Dermis blood vessel endothelial cell (primary cell): ENCODE data around the gene CAPN12. TPM values are rescaled to one million over a fixed set of nuclear protein-coding genes. Genes with fewer than 3 reads are reported as not detected.
"Not testable (repeated sequence)": the region's sequence is repeated elsewhere in the genome, so short reads cannot be mapped to it uniquely, and the experiment has no call there.

ENCODE experiments used
- DNase-seq: peaks from one replicate; pipeline ENCODE4 v3.0.0; 2010
- total RNA-seq: library from RNA; depleted of rRNA; stranded (reverse); fragments of >200 nt; gene quantifications from 2 replicates; pipeline ENCODE4 v1.2.3, GENCODE V29; 2014

CAPN12 gene
- total RNA-seq, 1 donor from 2014 or later, result not detected

GRCh38 chr19:38770228-38770948 is 26.1 kb upstream of the CAPN12 start:
- DNase-seq, result not testable (repeated sequence)

- DNase-seq, result peak; percentile 87
Measured at GRCh38 chr19:38769635-38770211, 25.4 kb upstream of the CAPN12 start.

- DNase-seq, result no peak
Measured at GRCh38 chr19:38766276-38767047, 22.2 kb upstream of the CAPN12 start.

GRCh38 chr19:38765214-38765613 is 20.9 kb upstream of the CAPN12 start:
- no peak for DNase-seq

DNA sequence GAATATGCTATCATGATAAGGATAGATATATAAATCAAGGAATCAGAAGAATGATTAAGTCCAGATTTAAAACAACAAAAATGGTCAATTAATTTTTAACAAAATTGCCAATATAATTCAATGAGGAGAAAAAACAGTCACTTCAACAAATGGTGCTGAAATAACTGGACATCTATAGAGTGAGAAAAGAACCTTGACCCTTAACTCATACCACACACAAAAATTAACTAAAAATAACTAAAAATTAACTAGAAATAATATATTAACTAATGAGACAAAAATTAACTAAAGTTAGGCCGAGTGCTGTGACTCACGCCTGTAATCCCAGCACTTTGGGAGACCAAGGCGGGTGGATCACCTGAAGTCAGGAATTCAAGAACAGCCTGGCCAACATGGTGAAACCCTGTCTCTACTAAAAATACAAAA is 19.5 kb upstream of the CAPN12 start:
- DNase-seq, result no peak

DNA sequence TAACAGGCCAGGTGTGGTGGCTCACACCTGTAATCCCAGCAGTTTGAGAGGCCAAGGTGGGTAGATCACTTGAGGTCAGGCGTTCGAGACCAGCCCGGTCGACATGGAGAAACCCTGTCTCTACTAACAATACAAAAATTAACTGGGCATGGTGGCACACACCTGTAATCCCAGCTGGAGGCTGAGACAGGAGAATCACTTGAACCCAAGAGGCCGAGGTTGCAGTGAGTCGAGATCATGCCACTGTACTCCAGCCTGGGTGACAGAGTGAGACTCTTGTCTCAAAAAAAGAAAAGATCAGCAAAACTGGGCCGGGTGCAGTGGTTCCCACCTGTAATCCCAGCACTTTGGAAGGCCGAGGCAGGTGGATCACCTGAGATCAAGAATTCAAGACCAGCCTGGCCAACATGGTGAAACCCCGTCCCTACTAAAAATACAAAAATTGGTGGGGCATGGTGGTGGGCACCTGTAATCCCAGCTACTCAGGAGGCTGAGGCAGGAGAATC is 17.7 kb upstream of the CAPN12 start:
- DNase-seq, result not testable (repeated sequence)

DNA sequence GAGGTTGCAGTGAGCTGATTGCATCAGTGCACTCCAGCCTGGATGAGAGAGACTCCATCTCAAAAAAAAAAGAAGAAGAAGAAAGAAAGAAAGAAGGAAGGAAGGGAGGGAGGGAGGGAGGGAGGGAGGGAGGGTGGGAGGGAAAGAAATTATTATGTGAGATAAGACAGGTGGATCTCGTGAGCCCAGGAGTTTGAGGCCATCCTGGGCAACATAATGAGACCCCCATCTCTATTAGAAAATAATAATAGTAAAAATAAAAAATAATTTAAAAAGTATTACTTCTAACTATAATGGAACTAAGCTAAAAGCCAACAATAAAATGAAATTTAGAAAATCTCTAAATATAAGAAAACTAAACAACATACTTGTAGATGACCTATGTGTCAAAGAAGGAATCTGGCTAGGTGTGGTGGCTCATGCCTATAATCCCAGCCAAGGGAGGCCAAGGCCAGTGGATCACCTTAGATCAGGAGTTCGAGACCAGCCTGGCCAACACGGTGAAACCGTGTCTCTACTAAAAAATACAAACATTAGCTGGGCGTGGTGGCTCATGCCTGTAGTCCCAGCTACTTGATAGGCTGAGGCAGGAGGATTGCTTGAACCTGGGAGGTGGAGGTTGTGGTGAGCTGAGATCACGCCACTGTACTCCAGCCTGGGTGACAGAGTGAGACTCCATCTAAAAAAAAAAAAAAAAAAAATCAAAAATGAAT is 16.7 kb upstream of the CAPN12 start:
- not testable (repeated sequence) for DNase-seq

DNA sequence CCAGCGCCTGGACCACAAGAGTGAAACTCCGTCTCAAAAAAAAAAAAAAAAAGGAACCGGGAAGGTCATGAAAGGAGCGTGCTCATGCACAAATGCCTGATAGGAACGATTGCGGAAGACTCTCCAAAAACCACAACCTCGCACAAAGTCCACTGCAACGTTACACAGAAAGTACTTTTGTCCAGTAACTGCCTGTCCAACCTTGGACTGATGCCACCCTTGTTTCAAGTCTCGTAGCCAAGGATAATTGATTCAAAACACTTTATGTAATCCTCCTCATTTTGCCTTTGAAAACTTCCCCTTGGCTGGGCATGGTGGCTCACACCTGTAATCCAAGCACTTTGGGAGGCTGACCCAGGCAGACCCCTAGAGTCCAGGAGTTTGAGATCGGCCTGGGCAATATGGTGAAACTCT is 15.3 kb upstream of the CAPN12 start:
- DNase-seq, result no peak

GRCh38 chr19:38754196-38754595 is 9.9 kb upstream of the CAPN12 start:
- DNase-seq, result not testable (repeated sequence)

DNA sequence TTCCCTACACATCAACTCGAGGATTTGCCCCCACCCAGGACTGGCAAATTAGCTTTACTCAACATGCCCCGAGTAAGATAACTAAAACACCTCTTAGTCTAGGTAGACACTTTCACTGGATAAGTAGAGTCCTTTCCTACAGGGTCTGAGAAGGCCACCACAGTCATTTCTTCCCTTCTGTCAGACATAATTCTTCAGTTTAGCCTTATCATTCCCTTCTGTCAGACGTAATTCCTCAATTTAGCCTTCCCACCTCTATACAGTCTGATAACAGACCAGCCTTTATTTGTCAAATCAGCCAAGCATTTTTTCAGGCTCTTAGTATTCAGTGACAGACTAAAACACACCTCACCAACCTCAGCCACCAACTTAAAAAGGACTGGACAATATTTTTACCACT is 9.5 kb upstream of the CAPN12 start:
- not testable (repeated sequence) for DNase-seq

GRCh38 chr19:38745316-38745715 is 1.0 kb upstream of the CAPN12 start:
- no peak for DNase-seq

GRCh38 chr19:38744874-38745273 is 600 bp upstream of the CAPN12 start:
- DNase-seq, result no peak

GRCh38 chr19:38743394-38744297 is 628 bp downstream of the CAPN12 start:
- DNase-seq, result no peak

DNA sequence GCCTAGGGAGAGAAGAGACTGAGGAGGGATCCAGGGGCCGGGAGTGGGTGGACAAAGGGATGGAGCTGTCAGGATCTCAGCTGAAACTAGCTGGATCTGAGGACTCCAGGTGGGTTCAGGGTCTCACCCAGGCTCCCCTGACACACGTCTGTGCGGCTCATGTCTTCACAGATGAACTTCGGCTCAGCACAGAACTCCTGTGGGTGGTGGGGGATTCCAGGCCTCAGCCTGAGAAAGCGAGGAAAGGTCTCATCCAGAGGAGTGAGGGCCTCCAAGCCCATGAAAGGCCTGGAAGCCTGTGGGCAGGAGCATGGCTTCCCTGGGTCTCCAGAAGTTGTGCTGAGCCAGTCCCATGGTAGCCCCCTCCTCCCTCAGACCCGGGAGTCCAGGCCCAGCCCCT is 1.4 kb downstream of the CAPN12 start:
- no peak for DNase-seq

GRCh38 chr19:38742296-38742695 is 2.0 kb downstream of the CAPN12 start:
- no peak for DNase-seq

- DNase-seq, result no peak
Measured at GRCh38 chr19:38741670-38742069, 2.6 kb downstream of the CAPN12 start.

GRCh38 chr19:38740932-38741331 is 3.3 kb downstream of the CAPN12 start:
- no peak for DNase-seq

DNA sequence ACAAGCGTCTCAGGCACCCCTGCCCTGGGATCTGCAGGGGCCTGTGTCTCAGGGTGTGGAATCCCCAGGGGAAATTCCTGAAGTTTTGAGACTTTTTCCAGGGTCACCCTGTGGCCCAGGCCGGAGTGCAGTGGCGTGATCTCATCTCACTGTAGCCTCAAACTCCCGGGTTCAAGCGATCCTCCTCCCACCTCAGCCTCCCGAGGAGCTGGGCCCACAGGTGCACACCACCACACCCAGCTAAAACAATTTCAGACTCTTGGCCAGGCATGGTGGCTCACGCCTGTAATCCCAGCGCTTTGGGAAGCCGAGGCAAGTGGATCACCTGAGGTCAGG is 4.0 kb downstream of the CAPN12 start:
- no peak for DNase-seq

DNA sequence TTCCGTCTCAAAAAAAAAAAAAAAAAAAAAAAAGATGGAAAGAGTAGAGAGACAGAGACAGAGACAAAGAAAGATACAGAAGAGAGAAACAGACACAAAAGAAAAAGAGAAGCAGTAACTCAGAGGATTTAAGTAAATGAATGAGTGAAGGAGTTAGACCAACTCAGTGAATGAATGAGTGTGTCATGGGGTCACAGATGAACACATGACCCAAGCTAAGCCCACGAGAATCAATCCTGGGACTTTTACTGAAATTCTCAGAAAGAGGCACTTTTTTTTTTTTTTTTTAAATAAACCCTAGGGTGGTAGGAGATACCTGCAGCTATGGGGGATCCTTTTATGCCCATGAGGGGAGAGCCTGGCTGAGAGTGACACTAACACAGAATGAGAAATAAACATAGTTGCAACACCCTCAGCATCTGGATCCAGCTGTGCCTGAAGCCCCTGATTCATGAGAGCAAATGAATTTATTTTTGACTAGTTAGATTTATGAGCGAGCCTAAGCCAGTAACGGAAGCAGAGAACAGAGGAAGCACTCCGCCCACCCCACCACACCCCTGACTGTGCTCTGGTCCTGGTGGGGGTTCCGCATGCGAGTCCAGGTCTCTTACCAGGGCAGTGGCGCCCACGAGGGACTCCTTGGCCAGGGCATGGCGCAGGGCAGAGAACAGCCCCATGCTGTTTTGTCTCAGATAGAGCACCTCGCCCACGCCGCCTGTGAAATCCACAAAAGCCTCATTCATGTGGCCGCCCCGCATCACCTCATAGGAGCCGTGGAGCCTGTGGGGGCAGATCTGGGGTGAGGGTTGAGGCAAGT is 4.6 kb downstream of the CAPN12 start:
- no peak for DNase-seq

DNA sequence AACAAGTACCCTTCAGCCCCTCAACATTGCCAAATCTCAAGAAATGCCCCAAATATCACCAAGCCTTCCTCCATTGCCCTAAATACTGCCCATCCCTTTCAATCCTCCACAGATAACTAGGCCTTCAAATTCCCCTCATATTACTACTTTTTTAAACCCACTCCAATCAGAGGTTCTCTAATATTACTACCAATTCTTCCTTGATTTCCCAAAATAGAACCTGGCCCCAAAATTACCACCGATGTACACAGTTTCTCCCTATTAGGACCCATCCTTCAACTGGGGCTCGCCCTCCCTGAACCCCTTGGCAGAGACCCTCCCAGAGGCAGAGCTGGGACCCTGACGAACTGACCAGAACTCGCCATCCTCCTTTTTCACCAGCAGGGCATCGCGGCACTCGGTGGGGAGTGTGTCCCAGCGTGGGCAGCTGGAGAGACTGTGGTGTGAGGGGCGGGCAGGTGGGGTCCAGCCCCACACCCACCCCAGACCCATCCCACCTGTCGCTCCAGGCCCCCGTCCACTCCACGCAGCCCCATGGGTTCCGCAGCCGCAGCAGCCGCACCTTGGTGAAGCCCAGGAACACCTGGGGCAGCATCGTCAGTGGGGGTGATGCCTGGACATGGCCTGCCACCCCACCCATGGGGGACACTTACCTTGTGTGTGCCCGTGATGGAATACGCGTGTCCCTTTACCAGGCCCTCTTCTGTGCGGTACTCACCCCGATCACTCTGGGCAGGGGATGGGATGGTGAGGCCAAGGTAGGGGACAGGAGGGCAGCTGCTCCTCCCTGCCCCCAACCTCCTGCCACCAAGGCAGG is 6.1 kb downstream of the CAPN12 start:
- DNase-seq, result no peak
